Measurements from ENCODE around the gene GLRX.
A peak's percentile ranks its signal among the peaks of the same experiment; 100 is the strongest.
"Not testable (repeated sequence)": the region's sequence is repeated elsewhere in the genome, so short reads cannot be mapped to it uniquely, and the experiment has no call there.

Gene GLRX

GRCh38 chr5:95816776-95817175 is 5.8 kb downstream of the GLRX start:
- DNase-seq: no peak
- intact Hi-C loops (cut with DNase I): no loop called here

- no peak for DNase-seq
- intact Hi-C loops (cut with DNase I): no loop called here
These were observed 6.2 kb downstream of the GLRX start for GRCh38 chr5:95816341-95816740.

GRCh38 chr5:95815155-95815729 is 7.3 kb downstream of the GLRX start:
- no peak for DNase-seq

GRCh38 chr5:95813035-95813434 is 9.5 kb downstream of the GLRX start:
- intact Hi-C loops (cut with DNase I); DNase-seq: not testable (repeated sequence)

More at GRCh38 chr5:95815155-95815729, 7.3 kb downstream of the GLRX start:
- intact Hi-C loops (cut with DNase I): no loop called here

GRCh38 chr5:95812074-95812471 is 10.5 kb downstream of the GLRX start:
- DNase-seq: peak in 1 of 42 donors; percentile 35

GRCh38 chr5:95811461-95812073 is 11.0 kb downstream of the GLRX start:
- DNase-seq; intact Hi-C loops (cut with DNase I): not testable (repeated sequence)

More at GRCh38 chr5:95812074-95812471, 10.5 kb downstream of the GLRX start:
- intact Hi-C loops (cut with DNase I): no loop called here

- DNase-seq; intact Hi-C loops (cut with DNase I): not testable (repeated sequence)
These were observed 11.5 kb downstream of the GLRX start for GRCh38 chr5:95811126-95811423.

GRCh38 chr5:95810305-95811125 is 12.0 kb downstream of the GLRX start:
- intact Hi-C loops (cut with DNase I): no loop called here
- no peak for DNase-seq

- intact Hi-C loops (cut with DNase I): no loop called here
- peak in 6 of 42 donors; percentile 13 to 73 (median 34) for DNase-seq
These were observed 13.0 kb downstream of the GLRX start for GRCh38 chr5:95809414-95809960.

- peak in 27 of 42 donors; percentile 10 to 73 (median 38) for DNase-seq
These were observed 13.7 kb downstream of the GLRX start for GRCh38 chr5:95808686-95809413.

GRCh38 chr5:95808013-95808685 is 14.4 kb downstream of the GLRX start:
- intact Hi-C loops (cut with DNase I): no loop called here
- DNase-seq: no peak

More at GRCh38 chr5:95808686-95809413, 13.7 kb downstream of the GLRX start:
- intact Hi-C loops (cut with DNase I): no loop called here

GRCh38 chr5:95806687-95807086 is 15.8 kb downstream of the GLRX start:
- no peak for DNase-seq
- intact Hi-C loops (cut with DNase I): no loop called here

- DNase-seq: no peak
- intact Hi-C loops (cut with DNase I): no loop called here
These were observed 17.6 kb downstream of the GLRX start for GRCh38 chr5:95804736-95805539.

GRCh38 chr5:95803271-95804148 is 19.0 kb downstream of the GLRX start:
- intact Hi-C loops (cut with DNase I): no loop called here
- peak in 1 of 42 donors; percentile 14 for DNase-seq

- intact Hi-C loops (cut with DNase I): no loop called here
- no peak for DNase-seq
These were observed 20.6 kb downstream of the GLRX start for GRCh38 chr5:95801961-95802360.

- intact Hi-C loops (cut with DNase I): no loop called here
- DNase-seq: no peak
These were observed 21.0 kb downstream of the GLRX start for GRCh38 chr5:95801532-95801931.

- intact Hi-C loops (cut with DNase I): no loop called here
- DNase-seq: no peak
These were observed 22.0 kb downstream of the GLRX start for GRCh38 chr5:95800553-95800952.
